GM21723 (cell line): ENCODE results near the gene PPP1R8.

Experiments used
- ATAC-seq: cut with Tn5 transposase; IDR thresholded peaks from one replicate; pipeline ENCODE4 v1.9.1; 2021; ENCODE audit warnings: mild to moderate bottlenecking, moderate library complexity; ENCODE audit not compliant: unreplicated experiment

The PPP1R8 gene

DNA sequence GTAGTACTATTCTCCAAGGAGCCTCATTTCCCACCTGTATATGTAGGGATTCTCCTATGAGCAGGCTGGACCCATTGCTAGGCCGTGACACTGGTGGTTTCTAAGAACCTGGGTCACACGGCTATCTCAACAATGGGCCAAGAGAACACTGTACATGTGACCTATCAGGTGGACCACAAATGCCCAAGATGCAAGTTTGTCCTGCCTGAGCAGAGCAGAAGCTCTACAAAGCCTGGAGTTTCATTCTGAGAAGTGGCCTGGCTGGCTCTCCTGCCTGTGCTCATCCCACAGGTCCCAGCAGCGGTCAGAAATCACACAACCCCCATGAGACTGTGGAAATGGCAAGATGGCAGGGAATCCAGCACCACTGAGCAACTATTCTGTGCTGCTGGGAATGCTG is 58.9 kb downstream of the PPP1R8 start:
- ATAC-seq = no peak

DNA sequence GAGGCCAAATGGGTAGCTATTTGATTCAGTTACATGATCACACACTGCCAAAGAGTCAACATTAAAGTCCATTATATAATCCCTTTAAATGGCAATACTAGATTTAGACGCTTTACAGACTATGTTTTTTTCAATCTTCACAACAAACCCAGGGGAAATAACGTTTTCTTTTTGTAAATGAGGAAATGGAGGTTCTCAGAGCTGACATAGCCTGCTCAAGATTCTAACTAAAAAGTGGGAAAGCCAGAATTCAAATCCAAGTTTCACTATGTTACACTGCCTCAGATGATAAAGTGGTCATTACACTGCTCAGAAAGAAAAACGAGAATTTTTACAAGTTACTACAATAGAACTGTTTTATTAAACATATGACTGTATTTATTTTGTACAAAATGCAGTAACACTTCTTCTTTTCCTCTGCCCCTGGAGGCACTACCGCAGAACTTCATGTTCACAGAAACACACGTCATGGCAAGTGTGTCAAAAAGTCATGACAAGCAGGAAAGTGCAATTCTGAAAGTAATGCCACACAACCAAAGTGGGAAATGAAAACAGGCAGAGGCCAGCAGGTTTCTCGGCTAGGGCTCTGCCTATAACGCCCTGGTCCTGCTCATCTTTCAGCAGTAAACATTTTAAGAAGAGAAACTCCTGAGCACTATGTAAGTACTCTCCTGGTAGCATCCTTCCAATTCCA is 60.8 kb downstream of the PPP1R8 start:
- peak; percentile 50 for ATAC-seq

DNA sequence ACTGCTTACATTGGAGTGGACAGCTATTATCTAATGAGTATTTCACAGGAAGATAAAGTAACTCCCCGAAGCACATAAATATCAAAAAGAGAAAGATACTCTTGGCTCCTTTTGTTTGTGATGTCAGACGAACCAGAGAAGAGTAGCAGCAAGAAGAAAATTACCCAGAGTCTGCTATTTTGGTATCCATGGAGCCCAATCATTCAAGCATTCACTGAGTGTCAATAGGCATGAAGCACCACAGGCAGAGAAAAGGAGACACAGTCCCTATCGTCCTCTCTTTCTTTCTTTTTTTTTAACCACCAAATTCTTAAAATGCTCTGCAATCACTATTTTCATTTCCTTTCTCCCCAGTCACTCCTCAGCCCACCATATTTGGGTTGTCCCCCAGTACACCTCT is 63.9 kb downstream of the PPP1R8 start:
- ATAC-seq = no peak
